Measurements from ENCODE around the gene CIAO3. TPM values are rescaled to one million over a fixed set of nuclear protein-coding genes. Genes with fewer than 3 reads are reported as not detected.

The CIAO3 gene
- total RNA-seq, 4 donors from 2014 or later, result 19.4 to 33.3 (median 30.2) TPM

DNA sequence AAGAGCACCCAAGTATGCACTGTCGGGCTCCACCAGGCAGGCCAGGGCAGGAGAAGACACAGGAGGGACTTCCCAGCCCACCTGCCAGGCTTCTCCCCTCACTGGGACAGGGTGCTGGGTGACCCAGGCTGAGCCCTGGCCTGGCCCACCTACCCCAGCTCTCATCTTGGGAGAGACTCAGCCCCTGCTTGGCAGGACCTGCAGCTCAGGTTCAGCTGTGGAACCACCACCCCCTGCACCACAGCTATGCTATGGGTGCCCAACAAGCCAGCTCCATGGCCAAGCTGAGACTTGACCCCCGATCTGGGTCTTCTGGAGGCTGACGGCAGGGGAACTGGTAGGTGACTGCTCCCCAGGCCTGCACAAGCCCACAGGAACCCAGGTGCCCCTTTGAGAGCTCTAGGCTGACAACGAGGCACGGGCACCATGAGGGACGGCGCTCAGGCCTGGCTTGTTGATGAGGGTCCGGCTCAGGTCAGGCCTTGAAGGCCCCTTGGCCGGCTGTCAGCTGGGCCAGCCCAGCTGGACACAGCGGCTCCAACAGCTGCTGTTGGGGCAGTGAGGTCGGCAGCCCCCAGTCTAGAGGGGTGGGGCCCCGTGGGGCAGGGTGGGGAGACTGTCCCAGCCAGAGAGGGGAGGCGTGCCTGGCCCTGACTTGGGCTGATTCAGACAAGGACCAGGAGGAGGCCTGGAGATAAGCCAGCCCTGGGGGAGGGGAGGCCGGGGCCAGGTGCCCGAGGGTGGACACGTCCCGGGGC is 42.8 kb upstream of the CIAO3 start:
- 52% methylated on average over 17 of the region's 17 CpGs for WGBS

DNA sequence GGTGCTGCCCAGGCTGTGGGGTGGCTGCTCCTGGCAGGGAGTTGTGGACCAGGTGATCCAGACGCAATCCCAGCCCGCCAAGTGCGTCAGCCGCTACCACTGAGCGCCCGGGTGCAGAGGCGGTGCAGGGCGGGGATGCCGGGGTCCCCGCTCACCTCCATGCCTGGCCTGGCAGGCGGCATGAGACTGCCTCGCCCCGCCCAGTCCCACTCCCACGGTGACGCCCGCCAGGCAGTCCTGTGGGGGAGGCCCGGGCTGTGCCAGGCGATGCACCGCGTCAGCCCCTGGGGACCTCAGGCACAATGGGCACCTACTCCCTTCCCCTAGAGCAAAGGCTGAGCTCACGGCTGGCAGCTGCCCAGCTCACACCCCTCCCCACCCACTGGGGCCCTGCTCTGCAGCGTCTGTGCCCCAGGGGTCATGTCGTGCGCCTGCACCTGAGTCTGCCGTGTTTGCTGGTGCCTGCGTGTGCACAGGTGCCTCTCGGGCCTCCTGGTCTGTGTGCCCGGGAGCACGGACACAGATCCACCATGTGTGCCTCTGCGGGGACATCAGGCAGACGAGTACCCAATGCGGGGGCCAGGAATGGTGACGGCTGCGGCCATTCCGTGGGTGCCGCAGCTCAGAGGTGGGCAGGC is 42.1 kb upstream of the CIAO3 start:
- H3K4me3 ChIP-seq, result no peak overlapping the region
- H3K36me3 ChIP-seq, result peaks cover 0 to 17% (median 13%) of the 10 kb centered on the region in 4 donors
- H3K27ac ChIP-seq (replicated peaks in 1 of 4), result no peak overlapping the region
- TF ChIP-seq POLR2AphosphoS5 (IDR thresholded peaks at IDR 0.05), result no peak
- TF ChIP-seq, protein P1, sequence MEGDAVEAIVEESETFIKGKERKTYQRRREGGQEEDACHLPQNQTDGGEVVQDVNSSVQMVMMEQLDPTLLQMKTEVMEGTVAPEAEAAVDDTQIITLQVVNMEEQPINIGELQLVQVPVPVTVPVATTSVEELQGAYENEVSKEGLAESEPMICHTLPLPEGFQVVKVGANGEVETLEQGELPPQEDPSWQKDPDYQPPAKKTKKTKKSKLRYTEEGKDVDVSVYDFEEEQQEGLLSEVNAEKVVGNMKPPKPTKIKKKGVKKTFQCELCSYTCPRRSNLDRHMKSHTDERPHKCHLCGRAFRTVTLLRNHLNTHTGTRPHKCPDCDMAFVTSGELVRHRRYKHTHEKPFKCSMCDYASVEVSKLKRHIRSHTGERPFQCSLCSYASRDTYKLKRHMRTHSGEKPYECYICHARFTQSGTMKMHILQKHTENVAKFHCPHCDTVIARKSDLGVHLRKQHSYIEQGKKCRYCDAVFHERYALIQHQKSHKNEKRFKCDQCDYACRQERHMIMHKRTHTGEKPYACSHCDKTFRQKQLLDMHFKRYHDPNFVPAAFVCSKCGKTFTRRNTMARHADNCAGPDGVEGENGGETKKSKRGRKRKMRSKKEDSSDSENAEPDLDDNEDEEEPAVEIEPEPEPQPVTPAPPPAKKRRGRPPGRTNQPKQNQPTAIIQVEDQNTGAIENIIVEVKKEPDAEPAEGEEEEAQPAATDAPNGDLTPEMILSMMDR (IDR thresholded peaks at IDR 0.05), result no peak
- H3K4me1 ChIP-seq, result peaks cover 14 to 36% (median 26%) of the 10 kb centered on the region in 4 donors
- no peak for DNase-seq (ENCODE audit: extremely low spot score)
- 74% methylated on average over 6 of the region's 36 CpGs for WGBS
- no peaks in the 10 kb centered on the region for H3K9me3 ChIP-seq
- intact Hi-C loops (cut with DNase I), result no loop called here
- H3K27me3 ChIP-seq, result peaks cover 0 to 61% (median 13%) of the 10 kb centered on the region in 4 donors

More for the DNA sequence above, 42.8 kb upstream of the CIAO3 start:
- H3K9me3 ChIP-seq, result no peaks in the 10 kb centered on the region
- TF ChIP-seq, protein P1 (IDR thresholded peaks at IDR 0.05), result no peak
- TF ChIP-seq POLR2A (IDR thresholded peaks at IDR 0.05; ENCODE audit: low read depth) (no peak), POLR2AphosphoS5 (IDR thresholded peaks at IDR 0.05) (no peak), EP300 (IDR thresholded peaks at IDR 0.05) (no peak)
- intact Hi-C loops (cut with DNase I), result no loop called here
- no peak for DNase-seq (ENCODE audit: extremely low spot score)
- peaks cover 14 to 38% (median 27%) of the 10 kb centered on the region in 4 donors for H3K4me1 ChIP-seq
- peaks cover 0 to 17% (median 13%) of the 10 kb centered on the region in 4 donors for H3K36me3 ChIP-seq
- peaks cover 0 to 54% (median 13%) of the 10 kb centered on the region in 4 donors for H3K27me3 ChIP-seq
- no peak overlapping the region for H3K4me3 ChIP-seq
- H3K27ac ChIP-seq (replicated peaks in 1 of 4), result no peak overlapping the region

DNA sequence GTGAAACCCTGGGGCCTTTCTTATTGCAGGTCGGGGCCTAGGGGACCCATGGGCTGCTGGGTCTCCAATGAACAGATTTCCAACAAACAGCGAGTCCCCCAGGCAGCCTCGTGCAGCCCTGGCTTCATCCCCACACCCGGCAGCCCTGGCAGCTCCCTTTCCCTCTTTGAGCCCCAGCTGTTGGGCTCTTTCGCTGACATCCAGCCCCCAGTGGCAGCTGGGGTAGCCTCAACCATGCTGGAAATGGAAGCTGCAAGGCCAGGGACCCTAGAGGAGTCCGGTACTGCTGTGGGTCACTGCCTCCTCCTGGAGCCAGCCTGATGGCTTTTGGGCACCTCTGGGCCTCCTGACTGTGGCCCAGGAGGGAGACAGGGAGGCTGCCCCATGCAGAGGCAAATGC is 41.5 kb upstream of the CIAO3 start:
- intact Hi-C loops (cut with DNase I), result no loop called here
- H3K36me3 ChIP-seq, result peaks cover 0 to 17% (median 13%) of the 10 kb centered on the region in 4 donors
- no peak for TF ChIP-seq POLR2AphosphoS5 (IDR thresholded peaks at IDR 0.05)
- no peak for TF ChIP-seq EP300 (IDR thresholded peaks at IDR 0.05)
- TF ChIP-seq, protein P1 (IDR thresholded peaks at IDR 0.05), result no peak
- no peak for TF ChIP-seq POLR2A (IDR thresholded peaks at IDR 0.05; ENCODE audit: low read depth)
- H3K27ac ChIP-seq (replicated peaks in 1 of 4), result no peak overlapping the region
- H3K4me1 ChIP-seq, result peaks cover 9 to 30% (median 20%) of the 10 kb centered on the region in 4 donors
- WGBS, result 80% methylated on average over 1 of the region's 6 CpGs
- no peaks in the 10 kb centered on the region for H3K9me3 ChIP-seq
- DNase-seq (ENCODE audit: extremely low spot score), result no peak
- H3K27me3 ChIP-seq, result peaks cover 0 to 63% (median 13%) of the 10 kb centered on the region in 4 donors
- H3K4me3 ChIP-seq, result no peak overlapping the region

DNA sequence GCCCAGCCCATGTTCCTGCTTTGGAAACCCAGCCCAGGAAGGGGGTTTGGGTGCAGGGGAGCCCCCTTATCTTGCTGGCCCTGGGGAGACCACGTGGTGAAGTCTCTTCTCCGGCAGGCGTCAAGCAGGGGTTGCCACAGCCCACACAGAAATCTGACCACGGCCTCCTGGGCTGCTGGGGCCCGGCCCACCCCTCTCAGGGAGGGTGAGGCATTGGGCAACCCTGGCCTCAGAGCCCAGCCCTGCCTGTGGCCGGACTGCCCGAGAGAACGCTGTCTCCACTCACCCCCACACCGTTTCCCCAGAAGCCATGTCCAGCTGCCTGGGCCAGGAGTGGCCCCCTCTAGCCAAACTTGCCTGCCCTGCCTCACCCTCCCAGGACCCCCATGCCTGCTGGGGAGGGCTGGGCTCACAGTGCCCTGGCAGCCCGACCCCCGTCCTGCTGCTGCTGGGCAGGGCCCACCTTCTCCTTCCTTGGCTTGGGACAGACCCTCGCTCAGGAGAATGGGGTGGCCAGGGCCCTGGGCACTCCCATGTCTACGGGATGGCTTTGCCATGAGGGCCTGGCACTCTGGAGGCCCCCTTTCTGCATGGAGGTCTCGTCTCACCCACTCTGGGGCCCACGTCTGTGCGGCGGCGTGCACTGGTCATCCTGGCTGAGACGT is 40.7 kb upstream of the CIAO3 start:
- Histone ChIP-seq H3K27ac (replicated peaks in 1 of 4) (no peak overlapping the region), H3K4me3 (no peak overlapping the region), H3K36me3 (peaks cover 0 to 9% (median 8%) of the 10 kb centered on the region in 4 donors), H3K9me3 (no peaks in the 10 kb centered on the region), H3K4me1 (peaks cover 3 to 22% (median 13%) of the 10 kb centered on the region in 4 donors), H3K27me3 (peaks cover 0 to 71% (median 13%) of the 10 kb centered on the region in 4 donors)
- TF ChIP-seq, protein P1 (IDR thresholded peaks at IDR 0.05), result no peak
- TF ChIP-seq POLR2A (IDR thresholded peaks at IDR 0.05; ENCODE audit: low read depth) (no peak), POLR2AphosphoS5 (IDR thresholded peaks at IDR 0.05) (no peak)
- intact Hi-C loops (cut with DNase I), result no loop called here
- DNase-seq (ENCODE audit: extremely low spot score), result no peak
- 70% methylated on average over 2 of the region's 19 CpGs for WGBS

All from esophagus muscularis mucosa (tissue), 4 donors.